GM21529 (cell line): ENCODE results near the gene CARD14.
"Not testable (repeated sequence)": the region's sequence is repeated elsewhere in the genome, so short reads cannot be mapped to it uniquely, and the experiment has no call there.

Experiments used
- ATAC-seq: cut with Tn5 transposase; IDR thresholded peaks from one replicate; pipeline ENCODE4 v1.9.1; 2021; ENCODE audit not compliant: unreplicated experiment

The CARD14 gene

DNA sequence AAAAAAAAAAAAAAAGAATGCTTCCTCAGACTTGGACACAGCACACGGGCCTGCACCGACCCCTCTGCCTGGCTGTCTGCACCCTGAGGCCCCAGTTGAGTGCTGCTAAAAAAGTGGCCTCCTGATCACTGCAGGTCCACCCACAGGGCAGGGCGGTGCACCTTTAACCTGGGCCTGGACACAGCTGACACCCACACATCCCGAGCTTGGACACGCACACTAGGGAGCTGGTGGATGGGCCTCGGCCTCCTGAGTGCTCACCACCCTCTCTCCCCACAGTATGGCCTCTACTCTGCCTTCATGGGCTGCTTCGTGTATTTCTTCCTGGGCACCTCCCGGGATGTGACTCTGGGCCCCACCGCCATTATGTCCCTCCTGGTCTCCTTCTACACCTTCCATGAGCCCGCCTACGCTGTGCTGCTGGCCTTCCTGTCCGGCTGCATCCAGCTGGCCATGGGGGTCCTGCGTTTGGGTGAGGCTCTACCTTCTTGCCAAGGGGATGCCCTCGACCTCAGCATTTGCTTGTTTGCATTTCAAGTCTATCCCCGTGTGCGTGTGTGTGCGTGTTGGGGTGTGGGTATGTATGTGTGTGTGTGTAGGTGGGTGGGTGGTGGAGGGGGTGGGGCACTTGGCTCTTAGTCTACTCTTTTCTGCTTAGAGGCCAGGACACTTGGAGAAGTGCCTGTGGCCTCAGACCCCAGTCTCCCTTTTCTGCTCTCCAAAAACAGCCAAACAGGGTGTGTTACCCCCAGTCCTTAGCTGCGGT lies 52.7 kb downstream of the CARD14 start:
- no peak for ATAC-seq

DNA sequence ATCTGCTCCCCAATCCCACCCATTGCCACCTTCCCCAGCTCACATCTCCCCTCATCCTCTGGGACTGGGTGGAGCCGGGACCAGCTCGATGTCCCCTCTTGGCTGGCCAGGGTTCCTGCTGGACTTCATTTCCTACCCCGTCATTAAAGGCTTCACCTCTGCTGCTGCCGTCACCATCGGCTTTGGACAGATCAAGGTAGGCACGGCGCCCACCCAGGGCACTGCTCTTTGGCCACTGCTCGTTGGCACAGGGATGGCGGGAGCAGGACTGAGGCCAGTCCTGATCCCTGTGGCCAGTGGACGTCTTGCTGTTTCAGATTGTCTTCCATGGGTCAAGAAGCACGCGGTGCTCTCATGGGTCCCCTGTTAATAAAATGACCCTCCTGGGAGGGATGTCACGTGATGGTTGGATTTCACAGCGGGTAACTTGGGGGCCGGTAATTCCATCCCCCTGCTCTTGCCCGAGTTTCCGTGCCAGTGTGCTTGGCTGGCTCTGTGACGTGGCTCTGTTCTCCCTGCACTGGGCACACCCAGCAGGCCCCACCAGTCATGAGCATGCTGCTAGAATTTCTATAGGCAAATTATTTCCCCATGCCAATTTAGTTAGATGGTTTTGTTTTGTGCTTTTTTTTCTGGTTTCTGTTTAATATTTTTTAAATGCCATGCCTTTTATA lies 53.4 kb downstream of the CARD14 start:
- ATAC-seq: no peak

DNA sequence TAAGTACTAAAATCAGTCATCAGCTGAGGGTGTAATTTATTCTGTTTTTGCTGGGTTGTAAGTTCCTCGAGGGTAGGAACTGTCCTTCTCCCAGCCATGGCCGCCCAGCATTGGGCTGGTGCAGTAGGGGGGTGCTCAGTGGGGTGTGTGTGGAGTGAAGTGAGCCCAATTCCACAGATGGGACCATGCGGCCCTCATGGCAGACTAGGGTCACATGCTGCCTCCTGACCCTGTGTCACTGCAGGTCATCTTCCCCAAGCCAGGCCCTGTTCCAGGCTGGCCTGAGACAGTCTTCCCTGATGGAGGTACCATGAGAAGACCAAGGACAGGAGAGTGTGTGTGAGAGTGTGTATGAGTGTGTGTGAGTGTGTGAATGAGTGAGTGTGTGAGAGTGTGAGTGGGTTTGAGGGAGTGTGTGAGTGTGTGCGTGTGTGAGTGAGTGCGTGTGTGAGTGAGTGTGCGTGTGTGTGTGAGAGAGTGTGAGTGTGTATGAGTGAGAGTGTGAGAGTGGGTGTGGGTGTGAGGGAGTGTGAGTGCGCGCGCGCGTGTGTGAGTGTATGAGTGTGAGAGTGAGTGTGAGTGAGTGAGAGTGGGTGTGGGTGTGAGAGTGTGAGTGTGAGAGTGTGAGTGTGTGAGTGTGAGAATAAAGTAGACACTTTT lies 54.1 kb downstream of the CARD14 start:
- ATAC-seq: no peak

DNA sequence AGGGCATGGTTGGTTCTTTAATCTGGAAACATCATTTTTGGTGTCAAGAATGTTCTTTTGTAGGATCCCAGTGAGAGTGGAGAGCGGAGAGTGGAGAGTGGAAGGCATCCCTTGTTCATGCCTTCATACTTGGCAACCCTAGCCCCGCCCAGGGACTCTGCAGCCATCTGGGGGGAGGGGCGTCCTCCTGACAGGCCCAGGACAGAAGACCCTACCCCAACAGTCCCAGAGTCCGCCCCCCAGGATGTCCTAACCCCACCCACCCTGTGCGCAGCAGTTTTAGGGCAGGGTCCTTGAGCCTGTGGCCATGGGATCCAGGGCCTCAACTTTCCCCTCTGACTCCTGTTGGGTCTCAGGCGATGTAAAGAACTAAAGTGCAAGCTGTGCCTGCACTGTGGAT lies 54.9 kb downstream of the CARD14 start:
- no peak for ATAC-seq

DNA sequence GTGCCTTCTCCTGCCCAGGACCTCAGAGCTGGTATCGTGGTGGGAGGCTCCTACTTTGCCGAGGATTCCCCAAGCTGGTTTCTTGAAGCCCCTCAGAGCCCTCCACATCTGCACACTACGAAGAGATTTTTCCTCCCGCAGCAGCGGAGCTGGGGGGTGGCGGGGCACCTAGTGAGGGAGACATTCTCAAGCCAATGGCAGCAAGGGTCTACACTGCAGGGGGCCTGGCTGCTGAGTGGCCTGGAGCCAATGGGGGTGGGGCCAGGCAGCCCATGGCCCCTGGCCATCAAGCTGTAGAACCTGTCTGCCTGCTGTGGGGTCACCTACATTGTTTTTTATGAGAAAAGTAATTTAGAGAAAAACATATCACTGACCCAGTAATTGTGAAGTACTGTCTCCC lies 55.4 kb downstream of the CARD14 start:
- ATAC-seq: no peak

DNA sequence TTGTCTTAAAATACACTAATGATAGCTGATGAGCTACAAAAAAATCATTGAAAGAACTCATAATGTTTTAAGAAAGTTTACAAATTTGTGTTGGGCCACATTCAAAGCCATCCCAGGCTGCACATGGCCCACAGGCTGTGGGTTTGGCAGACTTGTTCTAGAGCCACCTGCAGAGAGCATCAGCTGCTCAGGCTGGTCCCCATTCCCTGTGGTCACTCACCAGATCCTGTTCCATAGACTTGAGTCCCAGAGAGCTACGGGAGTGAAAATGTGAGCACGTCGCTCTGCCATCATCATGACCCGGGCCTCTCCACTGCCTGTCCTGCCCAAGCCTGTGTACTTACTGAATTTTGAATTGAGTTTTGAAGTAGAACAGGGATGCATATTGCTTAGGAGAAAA lies 57.3 kb downstream of the CARD14 start:
- no peak for ATAC-seq

DNA sequence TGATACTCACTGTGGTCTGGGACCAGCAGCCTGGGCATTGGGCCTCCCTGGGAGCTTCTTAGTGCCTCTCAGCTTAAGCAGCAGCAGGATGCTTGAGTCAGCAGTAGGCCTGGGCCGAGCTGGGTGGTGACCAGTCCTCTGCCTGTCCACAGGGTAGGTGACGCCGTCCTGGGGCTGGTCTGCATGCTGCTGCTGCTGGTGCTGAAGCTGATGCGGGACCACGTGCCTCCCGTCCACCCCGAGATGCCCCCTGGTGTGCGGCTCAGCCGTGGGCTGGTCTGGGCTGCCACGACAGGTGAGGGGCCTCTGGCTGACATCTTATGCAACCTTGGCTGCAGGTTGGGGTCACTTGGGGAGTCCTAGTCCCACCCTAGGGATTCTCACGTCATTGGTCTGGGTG lies 57.8 kb downstream of the CARD14 start:
- ATAC-seq: no peak

DNA sequence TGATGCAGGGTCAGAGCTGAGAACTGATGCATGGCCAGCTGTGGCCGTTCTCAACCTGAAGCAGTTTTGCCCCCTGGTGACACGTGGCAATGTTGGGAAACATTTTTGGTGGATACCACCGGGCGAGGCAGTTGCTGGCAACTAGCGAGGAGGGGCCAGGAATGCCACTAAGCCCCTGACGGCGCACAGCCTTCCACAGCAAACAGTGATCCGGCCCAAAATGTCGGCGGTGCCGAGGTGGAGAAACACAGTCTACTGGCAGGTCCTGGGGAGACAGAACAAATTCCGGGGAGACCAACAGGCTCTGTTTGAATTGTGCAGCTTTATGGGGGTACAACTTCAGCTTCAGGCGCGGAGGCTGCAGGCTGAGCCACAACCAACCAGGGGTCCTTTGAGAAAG lies 58.6 kb downstream of the CARD14 start:
- ATAC-seq: no peak

DNA sequence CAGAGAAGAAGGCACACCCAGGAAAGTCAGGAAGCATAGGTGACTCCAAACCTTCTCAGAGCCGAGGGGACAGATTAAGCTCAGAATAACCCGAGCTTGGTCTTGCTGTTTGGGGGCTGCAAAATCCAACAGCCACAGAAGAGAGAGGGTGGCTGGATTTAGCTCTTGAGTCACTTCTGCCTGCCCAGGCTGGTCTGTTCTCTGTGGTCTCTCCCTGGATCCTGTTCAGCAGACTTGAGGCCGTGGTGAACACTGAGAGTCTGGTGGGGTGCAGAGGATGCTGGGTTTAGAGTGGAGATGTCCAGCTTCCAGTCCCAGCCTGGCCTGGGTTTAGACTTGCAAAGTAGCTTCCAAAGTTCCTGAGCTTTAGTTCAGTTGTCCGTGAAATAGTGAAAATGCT lies 59.2 kb downstream of the CARD14 start:
- no peak for ATAC-seq

DNA sequence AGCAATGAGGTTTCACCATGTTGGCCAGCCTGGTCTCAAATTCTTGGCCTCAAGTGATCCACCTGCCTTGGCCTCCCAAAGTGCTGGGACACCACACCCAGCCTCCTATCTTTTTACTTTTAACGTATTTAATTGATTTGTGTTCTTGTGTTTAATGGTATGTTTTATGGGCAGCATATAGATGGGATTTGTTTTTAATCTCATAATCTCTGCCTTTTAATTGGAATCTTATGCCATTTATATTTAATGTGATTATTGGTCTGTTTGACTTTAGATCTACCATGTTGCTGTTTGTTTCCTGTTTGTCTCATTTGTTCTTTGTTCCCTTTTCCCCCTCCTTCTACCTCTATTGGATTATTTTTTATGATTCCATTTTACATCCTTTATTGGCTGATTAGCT lies 62.6 kb downstream of the CARD14 start:
- no peak for ATAC-seq

DNA sequence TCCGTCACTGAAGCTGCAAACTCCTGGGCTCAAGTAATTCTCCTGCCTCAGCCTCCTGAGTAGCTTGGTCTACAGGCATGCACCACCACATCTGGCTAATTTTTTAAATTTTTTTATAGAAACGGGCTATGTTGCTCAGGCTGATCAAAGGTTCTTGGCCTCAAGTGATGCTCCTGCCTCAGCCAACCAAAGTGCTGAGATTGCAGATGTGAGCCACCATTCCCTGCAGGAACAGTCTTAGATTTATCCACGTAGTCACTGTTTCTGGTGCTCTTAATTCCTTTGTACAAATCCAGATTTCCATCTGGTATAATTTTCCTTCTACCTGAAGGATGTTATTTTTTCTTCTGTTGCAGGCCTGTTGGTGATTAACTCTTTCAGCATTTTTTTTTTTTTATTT lies 63.4 kb downstream of the CARD14 start:
- ATAC-seq: no peak

DNA sequence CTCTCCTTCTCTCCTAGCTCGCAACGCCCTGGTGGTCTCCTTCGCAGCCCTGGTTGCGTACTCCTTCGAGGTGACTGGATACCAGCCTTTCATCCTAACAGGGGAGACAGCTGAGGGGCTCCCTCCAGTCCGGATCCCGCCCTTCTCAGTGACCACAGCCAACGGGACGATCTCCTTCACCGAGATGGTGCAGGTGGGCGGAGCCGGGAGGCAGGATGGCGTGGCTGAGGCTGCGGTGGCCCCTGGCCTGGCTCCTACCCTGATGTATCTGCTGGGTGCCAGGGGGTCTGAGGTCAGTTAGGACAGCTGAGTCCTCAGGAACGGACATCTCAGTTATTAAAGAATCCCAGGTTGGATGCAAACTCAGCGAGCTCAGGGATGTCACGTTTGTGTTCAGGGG lies 67.1 kb downstream of the CARD14 start:
- ATAC-seq: no peak

DNA sequence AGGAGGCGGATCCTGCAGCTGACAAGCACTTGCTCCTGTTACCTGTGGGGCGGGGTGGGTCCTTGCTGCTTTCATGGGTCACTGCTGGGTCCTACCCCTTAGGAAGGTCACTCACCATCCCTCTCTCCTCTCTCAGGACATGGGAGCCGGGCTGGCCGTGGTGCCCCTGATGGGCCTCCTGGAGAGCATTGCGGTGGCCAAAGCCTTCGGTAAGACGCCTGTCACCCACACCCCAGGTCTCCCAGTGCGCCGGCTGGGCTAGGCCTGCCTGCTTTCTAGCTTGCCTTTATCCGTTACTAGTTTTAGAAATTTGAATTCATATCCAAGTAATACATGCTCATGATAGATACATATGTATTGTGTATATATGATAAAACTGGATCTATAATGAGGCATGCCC lies 67.6 kb downstream of the CARD14 start:
- no peak for ATAC-seq

DNA sequence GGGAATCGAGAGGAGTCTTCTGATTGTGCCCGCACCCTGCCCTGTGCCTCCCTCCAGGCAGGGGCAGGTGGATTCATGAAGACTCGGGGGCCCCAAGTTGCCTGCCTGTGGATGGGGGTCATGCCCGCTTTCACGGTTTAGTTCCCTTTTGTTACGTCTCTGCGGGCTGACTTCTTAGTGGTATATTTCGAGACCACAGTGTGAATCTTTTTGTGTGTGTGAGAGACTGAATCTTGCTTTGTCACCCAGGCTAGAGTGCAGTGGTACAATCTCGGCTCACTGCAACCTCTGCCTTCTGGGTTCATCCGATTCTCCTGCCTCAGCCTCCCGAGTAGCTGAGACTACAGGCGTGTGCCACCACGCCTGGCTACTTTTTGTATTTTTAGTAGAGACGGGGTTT lies 72.7 kb downstream of the CARD14 start:
- no peak for ATAC-seq

DNA sequence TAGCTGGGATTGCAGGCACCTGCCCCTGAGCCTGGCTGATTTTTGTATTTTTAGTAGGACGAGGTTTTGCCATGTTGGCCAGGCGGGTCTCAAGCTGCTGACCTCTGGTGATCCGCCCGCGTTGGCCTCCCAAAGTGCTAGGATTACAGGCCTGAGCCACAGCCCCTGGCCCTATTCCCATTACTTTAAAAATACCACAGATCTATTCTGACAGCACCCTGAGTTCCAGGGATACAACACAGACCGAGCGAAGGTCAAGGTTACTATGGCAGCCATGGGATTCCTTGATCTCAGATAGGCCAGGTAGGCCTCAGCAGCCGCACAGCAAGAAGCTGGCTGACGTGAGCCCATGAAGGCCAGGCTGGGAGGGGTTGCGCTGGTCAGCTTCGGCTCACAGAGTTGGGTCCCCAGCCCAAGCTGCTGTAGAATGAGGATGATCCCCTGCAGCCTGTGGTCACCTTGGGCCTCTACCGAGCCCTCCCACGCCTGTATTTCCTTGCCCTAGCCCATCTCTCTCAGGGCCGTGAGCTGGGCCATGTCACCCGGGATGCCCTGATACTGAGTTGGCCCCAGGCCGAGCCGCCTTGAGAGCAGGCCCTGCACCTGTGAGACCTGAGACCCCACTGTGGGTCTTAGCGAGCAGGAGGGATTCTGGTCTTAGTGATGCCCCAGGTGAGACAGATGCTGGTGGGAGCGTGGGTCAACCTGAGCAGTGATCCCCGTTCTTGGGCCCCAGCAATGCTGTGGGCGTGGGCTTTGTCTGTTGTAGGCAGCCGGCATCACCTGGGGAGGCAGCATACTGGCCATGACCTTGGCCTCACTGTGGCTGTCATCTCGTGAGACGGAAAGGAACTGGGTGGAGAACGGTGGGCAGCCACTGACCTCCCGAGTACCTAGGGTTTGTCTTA lies 74.0 kb downstream of the CARD14 start:
- ATAC-seq: no peak

DNA sequence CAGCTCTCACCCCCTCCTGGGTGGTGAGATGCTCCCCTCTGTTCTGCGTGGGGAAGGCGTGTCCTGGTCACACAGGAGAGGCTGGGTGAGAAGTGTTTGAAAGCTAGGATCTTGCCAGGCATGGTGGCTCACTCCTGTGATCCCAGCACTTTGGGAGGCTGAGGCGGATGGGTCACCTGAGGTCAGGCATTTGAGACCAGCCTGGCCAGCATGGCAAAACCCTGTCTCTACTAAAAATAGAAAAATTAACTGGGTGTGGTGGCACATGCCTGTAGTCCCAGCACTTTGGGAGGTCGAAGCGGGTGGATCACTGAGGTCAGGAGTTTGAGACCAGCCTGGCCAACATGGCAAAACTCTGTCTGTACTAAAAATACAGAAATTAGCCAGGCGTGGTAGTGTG lies 74.6 kb downstream of the CARD14 start:
- ATAC-seq: not testable (repeated sequence)

DNA sequence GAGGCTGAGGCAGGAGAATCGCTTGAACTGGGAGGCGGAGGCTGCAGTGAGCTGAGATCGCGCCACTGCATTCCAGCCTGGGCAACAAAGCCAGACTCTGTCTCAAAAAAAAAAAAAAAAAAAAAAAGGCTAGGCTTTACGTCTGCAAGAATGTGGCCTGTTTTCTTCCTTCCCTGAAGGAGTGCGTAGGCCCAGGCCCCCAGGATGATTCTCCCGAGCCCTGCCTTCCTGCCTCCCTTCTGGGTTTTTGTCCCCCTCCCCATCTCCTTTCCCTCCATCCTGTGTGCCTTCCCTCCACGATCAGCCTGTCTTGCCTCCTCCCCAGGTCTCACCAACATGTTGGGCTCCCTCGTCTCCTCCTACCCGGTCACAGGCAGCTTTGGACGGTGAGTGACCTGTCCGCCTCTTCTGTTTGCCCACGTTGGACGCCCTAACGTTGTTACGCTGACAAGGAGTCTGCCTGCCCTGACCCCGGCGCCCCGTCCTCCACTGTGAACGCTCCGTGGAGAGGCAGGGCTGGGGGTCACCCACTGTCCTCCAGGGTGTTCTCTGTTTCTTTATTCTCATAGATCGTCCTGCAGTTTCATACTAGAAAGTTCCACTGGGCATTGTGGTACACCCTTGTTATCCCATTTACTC lies 75.2 kb downstream of the CARD14 start:
- no peak for ATAC-seq

DNA sequence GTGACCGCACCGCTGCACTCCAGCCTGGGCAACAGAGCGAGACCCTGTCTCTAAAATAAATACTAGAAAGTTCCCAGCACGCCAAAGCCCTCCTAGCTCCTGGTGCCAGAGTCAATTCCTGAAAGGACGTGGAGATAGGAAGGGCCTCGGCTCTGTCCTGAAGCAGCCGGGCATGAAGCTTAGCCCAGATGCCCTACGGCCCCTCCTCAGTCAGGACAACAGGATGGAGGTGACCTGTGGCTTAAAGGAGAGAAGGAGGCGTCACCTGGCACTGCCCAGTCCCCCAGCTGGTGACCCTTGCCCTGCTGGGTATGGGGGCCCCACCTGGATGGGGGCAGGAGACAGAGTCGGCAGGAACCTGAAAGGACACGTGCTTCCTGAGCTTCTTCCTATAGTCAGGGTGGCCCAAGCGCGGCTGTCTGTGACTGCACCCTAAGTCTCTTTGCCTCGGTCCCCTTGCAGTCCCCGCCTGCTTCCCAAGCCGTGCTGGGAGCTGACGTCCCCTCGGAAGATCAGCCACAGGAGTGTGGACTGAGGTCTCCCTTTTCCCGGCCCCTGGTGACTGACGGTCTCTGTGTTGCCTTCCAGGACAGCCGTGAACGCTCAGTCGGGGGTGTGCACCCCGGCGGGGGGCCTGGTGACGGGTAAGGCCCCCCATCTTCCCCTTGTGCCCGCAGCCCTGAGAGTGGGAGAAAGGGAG lies 75.9 kb downstream of the CARD14 start:
- ATAC-seq: no peak

DNA sequence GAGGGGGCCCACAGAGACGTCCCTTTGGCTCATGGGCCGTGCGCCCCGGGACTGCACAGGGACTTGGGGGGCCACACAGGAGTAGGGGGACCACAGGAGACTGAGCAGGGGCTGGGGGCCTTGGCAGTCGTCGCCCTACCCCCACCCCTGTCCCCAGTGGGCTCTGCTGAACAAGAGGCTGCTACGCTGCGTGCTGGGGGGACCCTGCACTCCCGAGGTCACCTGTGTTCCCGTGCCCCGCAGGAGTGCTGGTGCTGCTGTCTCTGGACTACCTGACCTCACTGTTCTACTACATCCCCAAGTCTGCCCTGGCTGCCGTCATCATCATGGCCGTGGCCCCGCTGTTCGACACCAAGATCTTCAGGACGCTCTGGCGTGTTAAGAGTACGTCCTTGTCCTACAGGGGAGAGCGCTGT lies 76.4 kb downstream of the CARD14 start:
- ATAC-seq: no peak

DNA sequence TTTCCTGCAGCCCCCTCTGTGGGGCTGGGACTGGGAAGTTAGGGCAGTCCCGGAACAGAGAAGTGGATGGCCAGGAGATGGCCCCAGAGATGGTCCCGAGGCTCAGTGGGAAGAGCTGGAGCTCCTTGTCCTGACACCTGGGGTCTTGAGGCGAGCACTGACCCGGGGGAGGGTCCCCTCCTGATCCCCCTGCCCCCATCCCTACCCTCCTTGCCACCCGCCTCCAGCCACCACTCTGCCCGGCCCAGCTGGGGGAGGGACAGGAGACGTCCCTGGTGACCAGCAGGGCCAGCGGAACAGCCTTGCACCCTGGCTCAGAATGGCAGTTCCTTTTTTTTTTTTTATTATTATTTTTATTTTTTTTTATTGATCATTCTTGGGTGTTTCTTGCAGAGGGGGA lies 76.9 kb downstream of the CARD14 start:
- ATAC-seq: no peak
